Stomach (tissue), 9 donors: Measurements from ENCODE around the gene CELF2. TPM values are rescaled to one million over a fixed set of nuclear protein-coding genes. Genes with fewer than 3 reads are reported as not detected.
A peak's percentile ranks its signal among the peaks of the same experiment; 100 is the strongest.

Experiments
- DNase-seq, 2 donors: peaks; one replicate each; pipeline versions ENCODE4 v3.0.0 to v3.0.0-alpha.2; 2013 to 2019
- H3K27ac ChIP-seq, 5 donors: fragments of 200-600 bp in 4 of 5; sonication (generic) in 4 of 5; one replicate each; pipeline ENCODE4 v1.5.1; 2013 to 2019; ENCODE audit warnings: mild to moderate bottlenecking in 1 of 5, moderate library complexity in 1 of 5
- H3K27me3 ChIP-seq, 3 donors: fragments of 200-600 bp; sonication (generic); one replicate each; pipeline ENCODE4 v1.5.1; 2017 to 2019; ENCODE audit warnings: mixed run types in 1 of 3
- H3K36me3 ChIP-seq, 4 donors: fragments of 200-600 bp; sonication (generic); 1 replicate in 3 of 4; 2 replicates in 1 of 4; pipeline ENCODE4 v1.5.1; 2016 to 2019
- H3K4me1 ChIP-seq, 4 donors: fragments of 200-600 bp; sonication (generic); one replicate each; pipeline ENCODE4 v1.5.1; 2016 to 2019
- H3K4me3 ChIP-seq, 4 donors: fragments of 200-600 bp; sonication (generic) in 3 of 4; one replicate each; pipeline ENCODE4 v1.5.1; 2016 to 2019; ENCODE audit warnings: mild to moderate bottlenecking in 1 of 4
- H3K9me3 ChIP-seq, 4 donors: fragments of 200-600 bp; sonication (generic); one replicate each; pipeline ENCODE4 v1.5.1; 2016 to 2019
- CTCF ChIP-seq, 7 experiments: fragments of 450-650 bp in 4 of 7; fragments of 200-600 bp in 3 of 7; sonication (generic) in 3 of 7; IDR thresholded peaks; one replicate each; pipeline ENCODE4 v1.5.1; 2016 to 2019; ENCODE audit warnings: antibody characterized with exemption in 7 of 7, control low read depth in 2 of 7, mild to moderate bottlenecking in 1 of 7
- EP300 ChIP-seq: sonication (generic); formaldehyde crosslinking; IDR thresholded peaks from one replicate; pipeline ENCODE4 v1.6.1; 2017; ENCODE audit warnings: antibody characterized with exemption
- POLR2A ChIP-seq, 4 donors: fragments of 450-650 bp; IDR thresholded peaks; one replicate each; pipeline ENCODE4 v1.6.1; 2016; ENCODE audit warnings: antibody characterized with exemption in 4 of 4, control low read depth in 2 of 4, mild to moderate bottlenecking in 1 of 4, moderate library complexity in 1 of 4
- POLR2AphosphoS5 ChIP-seq, 3 donors: sonication (generic); formaldehyde crosslinking; IDR thresholded peaks; one replicate each; pipeline ENCODE4 v1.6.1; 2016; ENCODE audit warnings: antibody characterized with exemption in 3 of 3
- WGBS, 5 donors: extraction: QIAGEN DNeasy Blood & Tissue Kit in 3 of 5; methylation state at CpG; one replicate each; pipeline versions ENCODE4 v1.1.5 to v1.1.7; 2013 to 2018; 5-methylcytosine and 5-hydroxymethylcytosine counted together
- intact Hi-C: fragments of 100-400 bp; cut with DNase I; formaldehyde crosslinking; loops from one replicate; pipeline ENCODE4 v1.15.1; 2023; ENCODE audit warnings: low total_unique reads
- polyA plus RNA-seq, 3 donors: library from polyadenylated mRNA; stranded (reverse); fragments of 200-250 nt; gene quantifications; one replicate each; pipeline ENCODE4 v1.2.3, GENCODE V29; 2013
- total RNA-seq, 5 donors: library from RNA; depleted of rRNA; stranded (reverse); fragments of >200 nt; gene quantifications; one replicate each; pipeline versions ENCODE4 v1.1.0 to v1.2.3, GENCODE V29; 2014 to 2016
- donor health status: healthy with polysubstance abuse.
- donor health status: Bipolar disorder and iron deficiency.
- donor health status: healthy.

The CELF2 gene
- total and polyA plus RNA-seq, 8 donors = 3.9 to 65.3 (median 36.1) TPM

- TF ChIP-seq POLR2AphosphoS5 (IDR thresholded peaks at IDR 0.05) (no peak), CTCF (IDR thresholded peaks at IDR 0.05) (no peak), EP300 (no peak), POLR2A (IDR thresholded peaks at IDR 0.05) (no peak)
- Histone ChIP-seq H3K4me3 (no peak overlapping the region), H3K27me3 (no peaks in the 10 kb centered on the region), H3K4me1 (peaks cover 4 to 59% (median 24%) of the 10 kb centered on the region in 4 donors), H3K9me3 (peaks cover 0 to 9% (median 4%) of the 10 kb centered on the region in 4 donors), H3K36me3 (peaks cover 5 to 21% (median 12%) of the 10 kb centered on the region in 4 donors), H3K27ac (no peak overlapping the region)
- no peak for DNase-seq
- intact Hi-C loops = no loop called here
- 64 to 74% (median 71%) methylated on average over 6 of the region's 6 CpGs for WGBS, 5 donors
Observed at GRCh38 chr10:11189582-11190376, 172.1 kb downstream of the CELF2 start.

GRCh38 chr10:11191190-11191589, 173.5 kb downstream of the CELF2 start:
- peaks cover 4 to 18% (median 8%) of the 10 kb centered on the region in 4 donors for H3K36me3 ChIP-seq
- no peak for DNase-seq
- peak overlapping the region in 1 of 5 donors; percentile 9 for H3K27ac ChIP-seq
- H3K9me3 ChIP-seq = no peaks in the 10 kb centered on the region
- TF ChIP-seq POLR2A (IDR thresholded peaks at IDR 0.05) (no peak), CTCF (IDR thresholded peaks at IDR 0.05) (no peak), POLR2AphosphoS5 (IDR thresholded peaks at IDR 0.05) (no peak), EP300 (no peak)
- 78 to 86% (median 81%) methylated on average over 5 of the region's 5 CpGs for WGBS, 5 donors
- peaks cover 4 to 73% (median 28%) of the 10 kb centered on the region in 4 donors for H3K4me1 ChIP-seq
- intact Hi-C loops = no loop called here
- H3K27me3 ChIP-seq = no peaks in the 10 kb centered on the region
- no peak overlapping the region for H3K4me3 ChIP-seq

GRCh38 chr10:11191678-11192077, 174.0 kb downstream of the CELF2 start:
- TF ChIP-seq POLR2A (IDR thresholded peaks at IDR 0.05) = no peak
- TF ChIP-seq POLR2AphosphoS5 (IDR thresholded peaks at IDR 0.05) = no peak
- TF ChIP-seq CTCF (IDR thresholded peaks at IDR 0.05) = no peak
- TF ChIP-seq EP300 = no peak
- Histone ChIP-seq H3K9me3 (no peaks in the 10 kb centered on the region), H3K27ac (no peak overlapping the region), H3K4me1 (peaks cover 4 to 74% (median 28%) of the 10 kb centered on the region in 4 donors), H3K4me3 (no peak overlapping the region), H3K27me3 (no peaks in the 10 kb centered on the region), H3K36me3 (peaks cover 4 to 18% (median 8%) of the 10 kb centered on the region in 4 donors)
- 62 to 79% (median 73%) methylated on average over 5 of the region's 5 CpGs for WGBS, 5 donors
- DNase-seq = no peak
- intact Hi-C loops = no loop called here

- intact Hi-C loops = no loop called here
- DNase-seq = no peak
- Histone ChIP-seq H3K9me3 (no peaks in the 10 kb centered on the region), H3K4me3 (no peak overlapping the region), H3K27ac (peak overlapping the region in 2 of 5 donors; percentile 14 to 44), H3K36me3 (peaks cover 4 to 18% (median 8%) of the 10 kb centered on the region in 4 donors), H3K4me1 (peaks cover 4 to 78% (median 28%) of the 10 kb centered on the region in 4 donors), H3K27me3 (no peaks in the 10 kb centered on the region)
- TF ChIP-seq CTCF (IDR thresholded peaks at IDR 0.05) (no peak), EP300 (no peak)
- 68 to 84% (median 75%) methylated on average over 9 to 11 of the region's 11 CpGs for WGBS, 5 donors
Observed at GRCh38 chr10:11192304-11193000, 174.8 kb downstream of the CELF2 start.
